K562 (cell line): ENCODE measurements around the gene GMPR. TPM values are rescaled to one million over a fixed set of nuclear protein-coding genes. Genes with fewer than 3 reads are reported as not detected.

Experiments used
- BHLHE40 ChIP-seq: IDR thresholded peaks from 2 replicates; pipeline ENCODE4 v1.6.1; 2011; ENCODE audit warnings: low read length, improper control_type of control experiment
- BMI1 ChIP-seq: fragments of 150-350 bp; IDR thresholded peaks from 2 replicates; pipeline ENCODE4 v1.6.1; 2014; ENCODE audit warnings: low read length
- CBFA2T2 ChIP-seq: fragments of 450-650 bp; conservative IDR thresholded peaks from 2 replicates; pipeline ENCODE4 v1.6.1; 2017; ENCODE audit warnings: mild to moderate bottlenecking
- CC2D1A ChIP-seq: fragments of 450-650 bp; IDR thresholded peaks from 2 replicates; pipeline ENCODE4 v1.6.1; 2017; ENCODE audit warnings: mild to moderate bottlenecking
- CCNT2 ChIP-seq: IDR thresholded peaks from 2 replicates; pipeline ENCODE4 v1.6.1; 2011; ENCODE audit warnings: borderline replicate concordance, low read depth, mild to moderate bottlenecking, moderate library complexity, mixed read lengths, low read length; ENCODE audit not compliant: insufficient read length; ENCODE audit errors: extremely low read depth
- CSDE1 ChIP-seq, 2 experiments: fragments of 450-650 bp; IDR thresholded peaks; 2 replicates each; pipeline ENCODE4 v1.6.1; 2016; ENCODE audit warnings: mild to moderate bottlenecking in 1 of 2
- FOXK1 ChIP-seq: sonication (generic); formaldehyde crosslinking; IDR thresholded peaks from 2 replicates; pipeline ENCODE4 v1.8.0; 2022; ENCODE audit warnings: missing genetic modification reagents, mild to moderate bottlenecking, borderline replicate concordance
- MAFK ChIP-seq: IDR thresholded peaks from 2 replicates; pipeline ENCODE4 v1.6.1; 2011; ENCODE audit warnings: low read length, improper control_type of control experiment
- MNT ChIP-seq, 2 experiments: fragments of 450-650 bp; conservative IDR thresholded peaks; 2 replicates each; pipeline ENCODE4 v1.6.1; 2017; ENCODE audit warnings: mild to moderate bottlenecking in 2 of 2, moderate library complexity in 2 of 2
- NCOR1 ChIP-seq: fragments of 450-650 bp; IDR thresholded peaks from 2 replicates; pipeline ENCODE4 v1.6.1; 2016; ENCODE audit warnings: mild to moderate bottlenecking, moderate library complexity
- NR4A1 ChIP-seq, 2 experiments: fragments of 250-450 bp in 1 of 2; fragments of 450-650 bp in 1 of 2; sonication (Bioruptor Pico) in 1 of 2; IDR thresholded peaks; 2 replicates each; pipeline versions ENCODE4 v1.4.0 to v1.6.1; 2016 to 2020; ENCODE audit warnings: mild to moderate bottlenecking in 2 of 2, missing compliant biosample characterization in 1 of 2, missing genetic modification characterization in 1 of 2, moderate library complexity in 1 of 2
- SIN3B ChIP-seq: fragments of 450-650 bp; IDR thresholded peaks from 2 replicates; pipeline ENCODE4 v1.6.1; 2017; ENCODE audit warnings: low read depth, mild to moderate bottlenecking, moderate library complexity
- SRSF9 ChIP-seq: fragments of 200-400 bp; formaldehyde crosslinking; IDR thresholded peaks from 2 replicates; pipeline ENCODE4 v1.6.1; 2017; ENCODE audit warnings: low read depth, low read length, borderline replicate concordance
- TBL1XR1 ChIP-seq, 2 experiments: IDR thresholded peaks; 2 replicates each; pipeline ENCODE4 v1.6.1; 2012; ENCODE audit warnings: improper control_type of control experiment in 2 of 2, low read length in 2 of 2, mild to moderate bottlenecking in 1 of 2
- TSC22D4 ChIP-seq: fragments of 450-650 bp; IDR thresholded peaks from 2 replicates; pipeline ENCODE4 v1.6.1; 2016; ENCODE audit warnings: missing genetic modification characterization, missing biosample characterization, control low read depth
- U2AF2 ChIP-seq: fragments of 200-400 bp; formaldehyde crosslinking; optimal IDR thresholded peaks from 2 replicates; pipeline ENCODE3; 2017; ENCODE audit warnings: low read depth, mild to moderate bottlenecking, low read length
- ZBTB1 ChIP-seq: sonication (generic); formaldehyde crosslinking; IDR thresholded peaks from 2 replicates; pipeline ENCODE4 v1.8.1; 2023; ENCODE audit warnings: missing genetic modification reagents, low read depth, mild to moderate bottlenecking, borderline replicate concordance
- ZNF395 ChIP-seq: fragments of 200-800 bp; sonication (Bioruptor generic); IDR thresholded peaks from 2 replicates; pipeline ENCODE4 v1.6.1; 2017; ENCODE audit warnings: missing genetic modification characterization, missing compliant biosample characterization
- ZNF444 ChIP-seq: fragments of 250-450 bp; sonication (Bioruptor Pico); IDR thresholded peaks from 2 replicates; pipeline ENCODE4 v1.4.0; 2020; ENCODE audit warnings: mild to moderate bottlenecking, moderate library complexity
- ZNF699 ChIP-seq: fragments of 250-450 bp; sonication (Bioruptor Pico); IDR thresholded peaks from 2 replicates; pipeline ENCODE4 v1.8.0; 2021; ENCODE audit warnings: mild to moderate bottlenecking, moderate library complexity; ENCODE audit not compliant: insufficient replicate concordance
- polyA plus RNA-seq, 8 experiments: library from polyadenylated mRNA; depleted of rRNA in 4 of 8; stranded (reverse) in 5 of 8; unstranded in 3 of 8; fragments of >200 nt; fragmentation: Nextera tagmentation in 2 of 8; fragmentation: Illumina TruSeq in 1 of 8; extraction: Ambion mirVana in 2 of 8; extraction: Trizol in 1 of 8; gene quantifications; 2 replicates each; pipeline versions ENCODE4 v1.2.1 to v1.2.3, GENCODE V29; 2011 to 2014; ENCODE audit warnings: inconsistent platforms in 1 of 8, missing spikeins in 1 of 8
- total RNA-seq, 7 experiments: library from RNA; depleted of rRNA in 6 of 7; stranded (reverse); fragments of >200 nt in 6 of 7; fragmentation: Illumina TruSeq in 2 of 7; extraction: Trizol in 2 of 7; gene quantifications; 2 replicates each; pipeline versions ENCODE4 v1.2.1 to v1.2.3, GENCODE V29; 2011 to 2021; ENCODE audit warnings: low replicate concordance in 1 of 7
- TF ChIP-seq, protein P1 (sequence below): sonication (generic); formaldehyde crosslinking; IDR thresholded peaks from 2 replicates; pipeline ENCODE4 v1.8.1; 2023; ENCODE audit warnings: mild to moderate bottlenecking, missing genetic modification reagents
- TF ChIP-seq, protein P2 (sequence below): fragments of 450-650 bp; IDR thresholded peaks from 2 replicates; pipeline ENCODE4 v1.6.1; 2018; ENCODE audit warnings: mild to moderate bottlenecking, low read depth; ENCODE audit not compliant: partially characterized antibody

GMPR gene
- total and polyA plus RNA-seq, 9 of the 15 experiments (the other 6 are each of a cell fraction or from before 2014, with no cell fraction given) = 34.6 to 83.7 (median 49.8) TPM

DNA sequence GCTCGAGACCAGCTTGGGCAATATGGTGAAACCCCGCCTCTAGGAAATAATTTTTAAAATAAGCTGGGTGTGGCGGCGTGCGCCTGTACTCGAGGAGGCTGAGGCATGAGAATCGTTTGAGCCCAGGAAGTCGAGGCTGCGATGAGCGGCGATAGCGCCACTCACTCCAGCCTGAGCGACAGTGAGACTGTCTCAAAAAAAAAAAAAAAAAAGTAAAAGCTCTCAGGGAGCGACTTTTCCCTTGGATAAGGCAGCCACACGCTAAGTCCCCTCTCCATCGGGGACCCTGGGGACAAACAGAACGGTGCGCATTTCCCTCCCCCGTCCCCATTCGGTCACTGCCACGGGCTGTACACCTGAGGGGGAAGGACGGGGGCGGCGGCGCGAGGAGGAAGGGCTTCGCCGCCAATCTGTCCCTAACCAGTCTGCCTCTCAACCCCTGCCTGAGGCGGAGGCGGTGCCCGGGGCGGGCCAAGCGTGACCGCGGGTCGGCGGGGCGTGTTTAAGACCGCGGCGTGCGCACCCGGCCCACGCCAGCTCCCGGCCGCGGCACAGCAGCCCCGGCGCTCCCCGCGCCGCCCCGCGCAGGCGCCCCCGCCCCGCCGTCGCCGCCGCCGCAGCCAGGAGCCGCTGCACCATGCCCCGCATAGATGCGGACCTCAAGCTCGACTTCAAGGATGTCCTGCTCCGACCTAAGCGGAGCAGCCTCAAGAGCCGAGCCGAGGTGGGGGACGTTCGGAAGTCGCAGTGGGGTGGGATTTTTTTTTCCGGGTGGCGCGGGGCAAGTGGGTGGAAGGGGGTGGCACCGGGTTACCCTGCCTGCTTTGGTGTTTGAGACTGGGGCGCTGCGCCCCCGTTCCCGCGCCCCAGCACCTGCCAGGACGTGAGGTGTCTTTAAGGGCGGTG is at the start of gene GMPR (continued):
- TF ChIP-seq, protein P1, sequence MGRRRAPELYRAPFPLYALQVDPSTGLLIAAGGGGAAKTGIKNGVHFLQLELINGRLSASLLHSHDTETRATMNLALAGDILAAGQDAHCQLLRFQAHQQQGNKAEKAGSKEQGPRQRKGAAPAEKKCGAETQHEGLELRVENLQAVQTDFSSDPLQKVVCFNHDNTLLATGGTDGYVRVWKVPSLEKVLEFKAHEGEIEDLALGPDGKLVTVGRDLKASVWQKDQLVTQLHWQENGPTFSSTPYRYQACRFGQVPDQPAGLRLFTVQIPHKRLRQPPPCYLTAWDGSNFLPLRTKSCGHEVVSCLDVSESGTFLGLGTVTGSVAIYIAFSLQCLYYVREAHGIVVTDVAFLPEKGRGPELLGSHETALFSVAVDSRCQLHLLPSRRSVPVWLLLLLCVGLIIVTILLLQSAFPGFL (CRISPR knock-in tag) = no peak
- TF ChIP-seq, protein P2, sequence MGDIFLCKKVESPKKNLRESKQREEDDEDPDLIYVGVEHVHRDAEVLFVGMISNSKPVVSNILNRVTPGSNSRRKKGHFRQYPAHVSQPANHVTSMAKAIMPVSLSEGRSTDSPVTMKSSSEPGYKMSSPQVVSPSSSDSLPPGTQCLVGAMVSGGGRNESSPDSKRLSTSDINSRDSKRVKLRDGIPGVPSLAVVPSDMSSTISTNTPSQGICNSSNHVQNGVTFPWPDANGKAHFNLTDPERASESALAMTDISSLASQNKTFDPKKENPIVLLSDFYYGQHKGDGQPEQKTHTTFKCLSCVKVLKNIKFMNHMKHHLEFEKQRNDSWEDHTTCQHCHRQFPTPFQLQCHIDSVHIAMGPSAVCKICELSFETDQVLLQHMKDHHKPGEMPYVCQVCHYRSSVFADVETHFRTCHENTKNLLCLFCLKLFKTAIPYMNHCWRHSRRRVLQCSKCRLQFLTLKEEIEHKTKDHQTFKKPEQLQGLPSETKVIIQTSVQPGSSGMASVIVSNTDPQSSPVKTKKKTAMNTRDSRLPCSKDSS = no peak
- TF ChIP-seq MAFK = no peak
- no peak for TF ChIP-seq NR4A1 (CRISPR knock-in tag; IDR thresholded peaks at IDR 0.05)
- no peak for TF ChIP-seq NR4A1 (tag; IDR thresholded peaks at IDR 0.05)
- TF ChIP-seq NCOR1 = no peak
- TF ChIP-seq SIN3B = no peak
- peak; percentile 80 for TF ChIP-seq ZNF395
- no peak for TF ChIP-seq SRSF9
- TF ChIP-seq BMI1 = no peak
- peak; percentile 26; the same call in 1 of the 2 replicates for TF ChIP-seq CBFA2T2
- TF ChIP-seq CCNT2 = peak; percentile 78
- no peak for TF ChIP-seq ZNF699
- TF ChIP-seq BHLHE40 = peak; percentile 78
- no peak for TF ChIP-seq TSC22D4 (tag)
- TF ChIP-seq ZNF444 = no peak
- peak; percentile 60; the same call in 1 of the 2 replicates for TF ChIP-seq CC2D1A
- TF ChIP-seq MNT (conservative IDR thresholded peaks at IDR 0.05) = peak; percentile 13 to 68; a peak in 2 of 4 replicates
- no peak for TF ChIP-seq U2AF2
- no peak for TF ChIP-seq FOXK1 (CRISPR knock-in tag)
- TF ChIP-seq TBL1XR1 (IDR thresholded peaks at IDR 0.05; ENCODE audit: low read length in 2 of 2) = no peak
- no peak for TF ChIP-seq CSDE1 (IDR thresholded peaks at IDR 0.05)
- TF ChIP-seq ZBTB1 (CRISPR knock-in tag) = no peak
